GM21526 (cell line): Measurements from ENCODE around the gene ABCA5.
A peak's percentile ranks its signal among the peaks of the same experiment; 100 is the strongest.

ENCODE experiments used
- ATAC-seq: cut with Tn5 transposase; IDR thresholded peaks from one replicate; pipeline ENCODE4 v1.9.1; 2021; ENCODE audit warnings: moderate library complexity; ENCODE audit not compliant: unreplicated experiment, low FRiP score

ABCA5 gene

GRCh38 chr17:69327060-69327831, at the start of gene ABCA5:
ABCA5 (minus strand) TSS chr17:69327133; CDS start chr17:69314415, 12,718 bp downstream.
- peak; percentile 94 for ATAC-seq

- ATAC-seq: no peak
These were observed 48.3 kb upstream of the ABCA5 start for GRCh38 chr17:69375229-69375628.

GRCh38 chr17:69373069-69373468, 46.1 kb upstream of the ABCA5 start:
- no peak for ATAC-seq

- ATAC-seq: peak; percentile 83
These were observed 40.4 kb upstream of the ABCA5 start for GRCh38 chr17:69367298-69367697.

GRCh38 chr17:69363488-69364210, 36.7 kb upstream of the ABCA5 start:
- ATAC-seq: no peak

- ATAC-seq: no peak
These were observed 34.2 kb upstream of the ABCA5 start for GRCh38 chr17:69361156-69361555.

GRCh38 chr17:69358688-69359596, 32.0 kb upstream of the ABCA5 start:
- ATAC-seq: no peak

- ATAC-seq: no peak
These were observed 30.8 kb upstream of the ABCA5 start for GRCh38 chr17:69357701-69358100.

- ATAC-seq: no peak
These were observed 29.7 kb upstream of the ABCA5 start for GRCh38 chr17:69356625-69357024.

GRCh38 chr17:69350911-69351310, 24.0 kb upstream of the ABCA5 start:
- no peak for ATAC-seq

- no peak for ATAC-seq
These were observed 21.5 kb upstream of the ABCA5 start for GRCh38 chr17:69348429-69348828.

- ATAC-seq: no peak
These were observed 19.8 kb upstream of the ABCA5 start for GRCh38 chr17:69346766-69347165.

GRCh38 chr17:69344939-69345338, 18.0 kb upstream of the ABCA5 start:
- no peak for ATAC-seq

- no peak for ATAC-seq
These were observed 16.1 kb upstream of the ABCA5 start for GRCh38 chr17:69342896-69343644.

- ATAC-seq: no peak
These were observed 13.0 kb upstream of the ABCA5 start for GRCh38 chr17:69339937-69340336.

- no peak for ATAC-seq
These were observed 10.1 kb upstream of the ABCA5 start for GRCh38 chr17:69336996-69337395.

GRCh38 chr17:69336580-69336979, 9.6 kb upstream of the ABCA5 start:
- ATAC-seq: no peak

- ATAC-seq: no peak
These were observed 8.1 kb upstream of the ABCA5 start for GRCh38 chr17:69335058-69335457.

GRCh38 chr17:69333561-69333960, 6.6 kb upstream of the ABCA5 start:
- no peak for ATAC-seq

- ATAC-seq: no peak
These were observed 4.8 kb upstream of the ABCA5 start for GRCh38 chr17:69331756-69332155.
